Measurements from ENCODE around the gene MED12.

MED12 gene

GRCh38 chrX:71184803-71185495 lies 66.6 kb downstream of the MED12 start:
- H3K27me3 Mint-ChIP-seq (ENCODE audit: low read depth, poor library complexity): peaks cover 4% of the 10 kb centered on the region
- H3K4me1 Mint-ChIP-seq: peaks cover 36% of the 10 kb centered on the region
- H3K9me3 Mint-ChIP-seq: peaks cover 44% of the 10 kb centered on the region
- TF ChIP-seq CTCF (IDR thresholded peaks at IDR 0.05): no peak
- H3K36me3 Mint-ChIP-seq (ENCODE audit: low read depth): no peaks in the 10 kb centered on the region
- no peak for DNase-seq
- H3K4me3 Mint-ChIP-seq: no peak overlapping the region
- H3K27ac Mint-ChIP-seq: no peak overlapping the region

- H3K9me3 Mint-ChIP-seq: peaks cover 39% of the 10 kb centered on the region
- peaks cover 5% of the 10 kb centered on the region for H3K4me1 Mint-ChIP-seq
- DNase-seq: no peak
- H3K27me3 Mint-ChIP-seq (ENCODE audit: low read depth, poor library complexity): peaks cover 6% of the 10 kb centered on the region
- TF ChIP-seq CTCF (IDR thresholded peaks at IDR 0.05): no peak
- no peak overlapping the region for H3K4me3 Mint-ChIP-seq
- H3K27ac Mint-ChIP-seq: no peak overlapping the region
- H3K36me3 Mint-ChIP-seq (ENCODE audit: low read depth): no peaks in the 10 kb centered on the region
Observed at GRCh38 chrX:71191248-71191647, 72.9 kb downstream of the MED12 start.

Measured in nephron progenitor cell (in vitro differentiated cells).